NCI-H748 (cell line): ENCODE data around the gene PHTF2.
"Not testable (repeated sequence)": the region's sequence is repeated elsewhere in the genome, so short reads cannot be mapped to it uniquely, and the experiment has no call there.

Experiments
- DNase-seq: peaks from one replicate; lab custom pipeline; 2025; ENCODE audit not compliant: unreplicated experiment; lab: John Stamatoyannopoulos, UW

PHTF2 gene

GRCh38 chr7:77798394-77799077 is at the start of gene PHTF2, which contains the start of gene TMEM60:
Gene PHTF2, plus strand, starts transcription at chr7:77798773.
Gene TMEM60, minus strand, starts transcription at chr7:77798434. Its CDS starts 4,061 bp downstream, at chr7:77794373.
- DNase-seq: peak; percentile 100

GRCh38 chr7:77752016-77752415 is 46.6 kb upstream of the PHTF2 start:
- no peak for DNase-seq

- peak; percentile 37 for DNase-seq
Observed at GRCh38 chr7:77753173-77753572, 45.4 kb upstream of the PHTF2 start.

- DNase-seq: no peak
Observed at GRCh38 chr7:77757589-77757988, 41.0 kb upstream of the PHTF2 start.

GRCh38 chr7:77759294-77759889 is 39.2 kb upstream of the PHTF2 start:
- peak; percentile 31 for DNase-seq

GRCh38 chr7:77760809-77761453 is 37.6 kb upstream of the PHTF2 start:
- DNase-seq: no peak

- DNase-seq: no peak
Observed at GRCh38 chr7:77765481-77765880, 33.1 kb upstream of the PHTF2 start.

- DNase-seq: no peak
Observed at GRCh38 chr7:77765906-77766800, 32.4 kb upstream of the PHTF2 start.

GRCh38 chr7:77766801-77767605 is 31.6 kb upstream of the PHTF2 start:
- DNase-seq: no peak

GRCh38 chr7:77770316-77770715 is 28.3 kb upstream of the PHTF2 start:
- DNase-seq: no peak

- no peak for DNase-seq
Observed at GRCh38 chr7:77771901-77772300, 26.7 kb upstream of the PHTF2 start.

- no peak for DNase-seq
Observed at GRCh38 chr7:77778535-77778934, 20.0 kb upstream of the PHTF2 start.

- DNase-seq: no peak
Observed at GRCh38 chr7:77782383-77782782, 16.2 kb upstream of the PHTF2 start.

GRCh38 chr7:77783111-77783510 is 15.5 kb upstream of the PHTF2 start:
- DNase-seq: no peak

GRCh38 chr7:77783545-77783944 is 15.0 kb upstream of the PHTF2 start:
- DNase-seq: no peak

- DNase-seq: not testable (repeated sequence)
Observed at GRCh38 chr7:77784426-77784825, 14.1 kb upstream of the PHTF2 start.

GRCh38 chr7:77786018-77786417 is 12.6 kb upstream of the PHTF2 start:
- DNase-seq: no peak

GRCh38 chr7:77786741-77787140 is 11.8 kb upstream of the PHTF2 start:
- DNase-seq: no peak

GRCh38 chr7:77788327-77788902 is 10.2 kb upstream of the PHTF2 start:
- DNase-seq: no peak

GRCh38 chr7:77791336-77791735 is 7.2 kb upstream of the PHTF2 start:
- DNase-seq: peak; percentile 91
